ENCODE results near the gene SLC4A4. TPM values are rescaled to one million over a fixed set of nuclear protein-coding genes. Genes with fewer than 3 reads are reported as not detected.

Gene SLC4A4
- total and polyA plus RNA-seq, 10 of the 15 experiments (the other 5 are each of a cell fraction or from before 2014, with no cell fraction given): 0.05 to 0.44 (median 0.18) TPM

DNA sequence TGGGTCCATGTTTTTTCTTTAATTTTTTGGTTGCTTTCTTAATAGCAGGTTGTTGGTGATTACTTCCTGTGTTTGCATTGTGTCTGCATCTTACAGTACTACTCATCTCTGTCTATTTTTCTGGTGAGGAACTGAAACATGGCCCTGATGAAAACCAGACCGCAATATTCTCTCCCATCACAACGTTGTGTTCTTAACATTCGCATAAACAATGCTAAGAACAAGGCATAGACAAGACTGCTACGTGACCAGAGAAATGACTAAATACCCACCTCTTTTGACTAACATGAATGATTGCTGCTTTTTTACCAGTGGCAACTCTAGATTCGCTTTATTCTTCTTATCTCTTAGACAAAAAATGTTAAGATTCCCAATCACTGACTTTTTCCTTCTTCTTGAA, 266.0 kb downstream of the SLC4A4 start (continued):
- TF ChIP-seq BMI1 (IDR thresholded peaks at IDR 0.05; ENCODE audit: borderline replicate concordance): peak; percentile 55; the same call in 1 of the 2 replicates
- TF ChIP-seq, protein P1, sequence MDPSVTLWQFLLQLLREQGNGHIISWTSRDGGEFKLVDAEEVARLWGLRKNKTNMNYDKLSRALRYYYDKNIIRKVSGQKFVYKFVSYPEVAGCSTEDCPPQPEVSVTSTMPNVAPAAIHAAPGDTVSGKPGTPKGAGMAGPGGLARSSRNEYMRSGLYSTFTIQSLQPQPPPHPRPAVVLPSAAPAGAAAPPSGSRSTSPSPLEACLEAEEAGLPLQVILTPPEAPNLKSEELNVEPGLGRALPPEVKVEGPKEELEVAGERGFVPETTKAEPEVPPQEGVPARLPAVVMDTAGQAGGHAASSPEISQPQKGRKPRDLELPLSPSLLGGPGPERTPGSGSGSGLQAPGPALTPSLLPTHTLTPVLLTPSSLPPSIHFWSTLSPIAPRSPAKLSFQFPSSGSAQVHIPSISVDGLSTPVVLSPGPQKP (IDR thresholded peaks at IDR 0.05; ENCODE audit: low read depth, low read length): no peak
- peak; percentile 82; the same call in 1 of the 2 replicates for TF ChIP-seq BACH1 (IDR thresholded peaks at IDR 0.05; ENCODE audit: borderline replicate concordance)
- TF ChIP-seq CREM (IDR thresholded peaks at IDR 0.05; ENCODE audit: low read depth): 0 out of 2 replicates have a peak, but pooled peaks have one; percentile 32
- TF ChIP-seq MYB (IDR thresholded peaks at IDR 0.05; ENCODE audit: borderline replicate concordance, low read depth, low read length): no peak
- TF ChIP-seq, protein P2, sequence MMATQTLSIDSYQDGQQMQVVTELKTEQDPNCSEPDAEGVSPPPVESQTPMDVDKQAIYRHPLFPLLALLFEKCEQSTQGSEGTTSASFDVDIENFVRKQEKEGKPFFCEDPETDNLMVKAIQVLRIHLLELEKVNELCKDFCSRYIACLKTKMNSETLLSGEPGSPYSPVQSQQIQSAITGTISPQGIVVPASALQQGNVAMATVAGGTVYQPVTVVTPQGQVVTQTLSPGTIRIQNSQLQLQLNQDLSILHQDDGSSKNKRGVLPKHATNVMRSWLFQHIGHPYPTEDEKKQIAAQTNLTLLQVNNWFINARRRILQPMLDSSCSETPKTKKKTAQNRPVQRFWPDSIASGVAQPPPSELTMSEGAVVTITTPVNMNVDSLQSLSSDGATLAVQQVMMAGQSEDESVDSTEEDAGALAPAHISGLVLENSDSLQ (IDR thresholded peaks at IDR 0.05): peak; percentile 64
- TF ChIP-seq, protein P3, sequence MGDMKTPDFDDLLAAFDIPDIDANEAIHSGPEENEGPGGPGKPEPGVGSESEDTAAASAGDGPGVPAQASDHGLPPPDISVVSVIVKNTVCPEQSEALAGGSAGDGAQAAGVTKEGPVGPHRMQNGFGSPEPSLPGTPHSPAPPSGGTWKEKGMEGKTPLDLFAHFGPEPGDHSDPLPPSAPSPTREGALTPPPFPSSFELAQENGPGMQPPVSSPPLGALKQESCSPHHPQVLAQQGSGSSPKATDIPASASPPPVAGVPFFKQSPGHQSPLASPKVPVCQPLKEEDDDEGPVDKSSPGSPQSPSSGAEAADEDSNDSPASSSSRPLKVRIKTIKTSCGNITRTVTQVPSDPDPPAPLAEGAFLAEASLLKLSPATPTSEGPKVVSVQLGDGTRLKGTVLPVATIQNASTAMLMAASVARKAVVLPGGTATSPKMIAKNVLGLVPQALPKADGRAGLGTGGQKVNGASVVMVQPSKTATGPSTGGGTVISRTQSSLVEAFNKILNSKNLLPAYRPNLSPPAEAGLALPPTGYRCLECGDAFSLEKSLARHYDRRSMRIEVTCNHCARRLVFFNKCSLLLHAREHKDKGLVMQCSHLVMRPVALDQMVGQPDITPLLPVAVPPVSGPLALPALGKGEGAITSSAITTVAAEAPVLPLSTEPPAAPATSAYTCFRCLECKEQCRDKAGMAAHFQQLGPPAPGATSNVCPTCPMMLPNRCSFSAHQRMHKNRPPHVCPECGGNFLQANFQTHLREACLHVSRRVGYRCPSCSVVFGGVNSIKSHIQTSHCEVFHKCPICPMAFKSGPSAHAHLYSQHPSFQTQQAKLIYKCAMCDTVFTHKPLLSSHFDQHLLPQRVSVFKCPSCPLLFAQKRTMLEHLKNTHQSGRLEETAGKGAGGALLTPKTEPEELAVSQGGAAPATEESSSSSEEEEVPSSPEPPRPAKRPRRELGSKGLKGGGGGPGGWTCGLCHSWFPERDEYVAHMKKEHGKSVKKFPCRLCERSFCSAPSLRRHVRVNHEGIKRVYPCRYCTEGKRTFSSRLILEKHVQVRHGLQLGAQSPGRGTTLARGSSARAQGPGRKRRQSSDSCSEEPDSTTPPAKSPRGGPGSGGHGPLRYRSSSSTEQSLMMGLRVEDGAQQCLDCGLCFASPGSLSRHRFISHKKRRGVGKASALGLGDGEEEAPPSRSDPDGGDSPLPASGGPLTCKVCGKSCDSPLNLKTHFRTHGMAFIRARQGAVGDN (IDR thresholded peaks at IDR 0.05): no peak
- TF ChIP-seq POU2F2 (IDR thresholded peaks at IDR 0.05; ENCODE audit: borderline replicate concordance, low read depth, low read length): peak; percentile 81; the same call in 2 of the 3 replicates
- TF ChIP-seq POLR2AphosphoS5 (IDR thresholded peaks at IDR 0.05; ENCODE audit: low read length): no peak
- TF ChIP-seq HCFC1 (IDR thresholded peaks at IDR 0.05; ENCODE audit: low read length): no peak
- TF ChIP-seq, protein P4, sequence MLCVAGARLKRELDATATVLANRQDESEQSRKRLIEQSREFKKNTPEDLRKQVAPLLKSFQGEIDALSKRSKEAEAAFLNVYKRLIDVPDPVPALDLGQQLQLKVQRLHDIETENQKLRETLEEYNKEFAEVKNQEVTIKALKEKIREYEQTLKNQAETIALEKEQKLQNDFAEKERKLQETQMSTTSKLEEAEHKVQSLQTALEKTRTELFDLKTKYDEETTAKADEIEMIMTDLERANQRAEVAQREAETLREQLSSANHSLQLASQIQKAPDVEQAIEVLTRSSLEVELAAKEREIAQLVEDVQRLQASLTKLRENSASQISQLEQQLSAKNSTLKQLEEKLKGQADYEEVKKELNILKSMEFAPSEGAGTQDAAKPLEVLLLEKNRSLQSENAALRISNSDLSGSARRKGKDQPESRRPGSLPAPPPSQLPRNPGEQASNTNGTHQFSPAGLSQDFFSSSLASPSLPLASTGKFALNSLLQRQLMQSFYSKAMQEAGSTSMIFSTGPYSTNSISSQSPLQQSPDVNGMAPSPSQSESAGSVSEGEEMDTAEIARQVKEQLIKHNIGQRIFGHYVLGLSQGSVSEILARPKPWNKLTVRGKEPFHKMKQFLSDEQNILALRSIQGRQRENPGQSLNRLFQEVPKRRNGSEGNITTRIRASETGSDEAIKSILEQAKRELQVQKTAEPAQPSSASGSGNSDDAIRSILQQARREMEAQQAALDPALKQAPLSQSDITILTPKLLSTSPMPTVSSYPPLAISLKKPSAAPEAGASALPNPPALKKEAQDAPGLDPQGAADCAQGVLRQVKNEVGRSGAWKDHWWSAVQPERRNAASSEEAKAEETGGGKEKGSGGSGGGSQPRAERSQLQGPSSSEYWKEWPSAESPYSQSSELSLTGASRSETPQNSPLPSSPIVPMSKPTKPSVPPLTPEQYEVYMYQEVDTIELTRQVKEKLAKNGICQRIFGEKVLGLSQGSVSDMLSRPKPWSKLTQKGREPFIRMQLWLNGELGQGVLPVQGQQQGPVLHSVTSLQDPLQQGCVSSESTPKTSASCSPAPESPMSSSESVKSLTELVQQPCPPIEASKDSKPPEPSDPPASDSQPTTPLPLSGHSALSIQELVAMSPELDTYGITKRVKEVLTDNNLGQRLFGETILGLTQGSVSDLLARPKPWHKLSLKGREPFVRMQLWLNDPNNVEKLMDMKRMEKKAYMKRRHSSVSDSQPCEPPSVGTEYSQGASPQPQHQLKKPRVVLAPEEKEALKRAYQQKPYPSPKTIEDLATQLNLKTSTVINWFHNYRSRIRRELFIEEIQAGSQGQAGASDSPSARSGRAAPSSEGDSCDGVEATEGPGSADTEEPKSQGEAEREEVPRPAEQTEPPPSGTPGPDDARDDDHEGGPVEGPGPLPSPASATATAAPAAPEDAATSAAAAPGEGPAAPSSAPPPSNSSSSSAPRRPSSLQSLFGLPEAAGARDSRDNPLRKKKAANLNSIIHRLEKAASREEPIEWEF (IDR thresholded peaks at IDR 0.05; ENCODE audit: insufficient replicate concordance, low read depth, low read length): no peak
- peak; percentile 95 for TF ChIP-seq RUNX3 (IDR thresholded peaks at IDR 0.05; ENCODE audit: low read length)
- peak; percentile 38; the same call in 1 of the 2 replicates for TF ChIP-seq IKZF1 (conservative IDR thresholded peaks at IDR 0.05)
- TF ChIP-seq CHD2 (IDR thresholded peaks at IDR 0.05; ENCODE audit: borderline replicate concordance, low read depth, low read length): peak; percentile 41; the same call in 1 of the 2 replicates
- peak; percentile 73 for TF ChIP-seq ATF7 (IDR thresholded peaks at IDR 0.05; ENCODE audit: low read depth)
- TF ChIP-seq DPF2 (IDR thresholded peaks at IDR 0.05): peak; percentile 84
- TF ChIP-seq, protein P5, sequence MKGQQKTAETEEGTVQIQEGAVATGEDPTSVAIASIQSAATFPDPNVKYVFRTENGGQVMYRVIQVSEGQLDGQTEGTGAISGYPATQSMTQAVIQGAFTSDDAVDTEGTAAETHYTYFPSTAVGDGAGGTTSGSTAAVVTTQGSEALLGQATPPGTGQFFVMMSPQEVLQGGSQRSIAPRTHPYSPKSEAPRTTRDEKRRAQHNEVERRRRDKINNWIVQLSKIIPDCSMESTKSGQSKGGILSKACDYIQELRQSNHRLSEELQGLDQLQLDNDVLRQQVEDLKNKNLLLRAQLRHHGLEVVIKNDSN (IDR thresholded peaks at IDR 0.05; ENCODE audit: borderline replicate concordance, extremely low read length, insufficient read depth, low read depth, low read length): no peak
- TF ChIP-seq CEBPB (IDR thresholded peaks at IDR 0.05; ENCODE audit: borderline replicate concordance in 1 of 2, low read depth in 2 of 2, low read length in 2 of 2): no peak
- no peak for TF ChIP-seq ZSCAN29 (IDR thresholded peaks at IDR 0.05)

All from GM12878 (cell line).